GM12864 (cell line): Measurements from ENCODE around the gene MUC16.

Experiments used
- DNase-seq: peaks from one replicate; pipeline ENCODE4 v3.0.0-alpha.2; 2011; ENCODE audit warnings: low read depth
- H3K4me3 ChIP-seq: 2 replicates; pipeline ENCODE4 v1.5.1; 2011; ENCODE audit warnings: mild to moderate bottlenecking, low read depth, low read length, control low read depth
- TF ChIP-seq, protein P1 (sequence below): IDR thresholded peaks from 2 replicates; pipeline ENCODE4 v1.5.1; 2011; ENCODE audit warnings: low read depth, mild to moderate bottlenecking, moderate library complexity, low read length, control low read depth, inconsistent platforms; ENCODE audit errors: missing control alignments

The MUC16 gene

DNA sequence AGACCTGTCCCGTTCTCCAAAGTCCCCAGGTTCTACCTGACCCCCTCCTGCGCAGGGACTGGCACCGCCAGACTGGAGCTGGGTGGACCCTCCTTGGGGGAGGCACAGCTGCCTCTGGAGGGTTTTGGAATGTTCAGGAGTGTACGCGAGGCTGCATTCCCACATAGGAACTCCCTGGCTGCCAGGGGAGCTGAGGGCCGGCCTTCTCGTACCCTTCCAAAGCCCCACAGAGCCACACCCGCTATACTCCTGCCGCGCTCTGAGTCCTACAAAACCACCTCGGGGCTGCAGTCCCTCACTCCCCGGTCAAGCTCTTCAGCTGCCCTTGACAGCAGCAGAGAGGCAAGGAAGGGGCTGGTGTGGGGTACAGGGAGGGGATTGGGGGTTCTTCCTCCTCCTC, 484 bp upstream of the MUC16 start:
- no peak for DNase-seq
- no peak overlapping the region for H3K4me3 ChIP-seq
- TF ChIP-seq, protein P1, sequence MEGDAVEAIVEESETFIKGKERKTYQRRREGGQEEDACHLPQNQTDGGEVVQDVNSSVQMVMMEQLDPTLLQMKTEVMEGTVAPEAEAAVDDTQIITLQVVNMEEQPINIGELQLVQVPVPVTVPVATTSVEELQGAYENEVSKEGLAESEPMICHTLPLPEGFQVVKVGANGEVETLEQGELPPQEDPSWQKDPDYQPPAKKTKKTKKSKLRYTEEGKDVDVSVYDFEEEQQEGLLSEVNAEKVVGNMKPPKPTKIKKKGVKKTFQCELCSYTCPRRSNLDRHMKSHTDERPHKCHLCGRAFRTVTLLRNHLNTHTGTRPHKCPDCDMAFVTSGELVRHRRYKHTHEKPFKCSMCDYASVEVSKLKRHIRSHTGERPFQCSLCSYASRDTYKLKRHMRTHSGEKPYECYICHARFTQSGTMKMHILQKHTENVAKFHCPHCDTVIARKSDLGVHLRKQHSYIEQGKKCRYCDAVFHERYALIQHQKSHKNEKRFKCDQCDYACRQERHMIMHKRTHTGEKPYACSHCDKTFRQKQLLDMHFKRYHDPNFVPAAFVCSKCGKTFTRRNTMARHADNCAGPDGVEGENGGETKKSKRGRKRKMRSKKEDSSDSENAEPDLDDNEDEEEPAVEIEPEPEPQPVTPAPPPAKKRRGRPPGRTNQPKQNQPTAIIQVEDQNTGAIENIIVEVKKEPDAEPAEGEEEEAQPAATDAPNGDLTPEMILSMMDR, result no peak

DNA sequence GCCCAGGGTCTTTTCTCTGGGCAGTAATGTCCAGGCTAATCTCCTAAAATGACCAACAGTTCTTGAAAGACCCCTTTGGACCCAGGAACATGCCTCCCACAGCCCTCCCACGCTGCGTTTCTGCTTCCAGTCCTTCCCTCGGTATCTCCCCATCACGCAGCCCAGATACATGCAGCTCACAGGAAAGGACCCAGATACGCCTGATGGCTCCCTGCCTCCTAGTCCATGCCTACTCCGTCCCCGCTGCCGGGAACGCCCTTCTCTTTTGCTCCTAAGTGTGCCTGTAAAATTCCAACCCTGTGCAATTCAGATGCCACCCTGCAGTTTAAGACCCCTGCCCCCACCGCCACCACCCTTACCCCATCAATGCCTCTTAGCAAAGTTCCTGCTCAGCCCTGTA, 778 bp downstream of the MUC16 start:
- H3K4me3 ChIP-seq, result peak overlapping the region; percentile 4; the same call in 1 of the 2 replicates
- no peak for DNase-seq
- TF ChIP-seq, protein P1, result no peak

DNA sequence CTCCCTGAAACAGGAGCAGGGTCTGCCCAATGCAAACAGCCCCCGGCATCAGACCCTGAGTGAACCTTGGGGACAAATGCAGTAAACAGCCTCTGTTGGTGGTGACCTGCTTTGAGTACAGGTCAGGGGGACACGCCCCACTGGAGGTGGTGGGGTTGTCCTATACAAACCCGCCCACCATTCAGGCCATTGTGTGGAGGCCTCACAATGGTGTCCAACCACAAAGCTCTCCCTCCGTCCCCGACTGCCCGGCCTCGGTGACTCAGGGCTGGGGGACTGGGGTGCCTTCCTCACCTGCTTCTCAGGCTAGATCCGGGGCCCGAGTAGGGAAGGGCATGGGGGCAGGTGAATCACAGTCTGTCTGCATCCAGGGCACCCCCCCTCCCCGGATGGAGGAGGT, 1.5 kb downstream of the MUC16 start:
- H3K4me3 ChIP-seq, result no peak overlapping the region
- TF ChIP-seq, protein P1, result no peak
- no peak for DNase-seq

DNA sequence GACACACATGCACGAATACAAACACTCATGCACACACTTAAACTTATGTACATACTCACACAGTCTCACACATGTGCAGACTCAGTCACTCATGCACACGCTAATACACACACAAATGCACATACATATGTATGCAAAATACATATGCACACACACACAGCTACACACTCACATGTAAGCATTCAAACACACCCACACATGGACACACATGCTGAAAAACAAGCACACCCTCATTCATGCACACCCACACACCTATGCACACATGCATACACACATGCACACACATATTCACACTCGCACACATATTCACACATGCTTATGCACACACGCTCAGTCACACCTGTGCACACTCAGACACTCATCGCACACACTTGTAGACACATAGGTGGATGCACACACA, 9.3 kb downstream of the MUC16 start:
- TF ChIP-seq, protein P1, result no peak
- H3K4me3 ChIP-seq, result no peak overlapping the region
- no peak for DNase-seq

DNA sequence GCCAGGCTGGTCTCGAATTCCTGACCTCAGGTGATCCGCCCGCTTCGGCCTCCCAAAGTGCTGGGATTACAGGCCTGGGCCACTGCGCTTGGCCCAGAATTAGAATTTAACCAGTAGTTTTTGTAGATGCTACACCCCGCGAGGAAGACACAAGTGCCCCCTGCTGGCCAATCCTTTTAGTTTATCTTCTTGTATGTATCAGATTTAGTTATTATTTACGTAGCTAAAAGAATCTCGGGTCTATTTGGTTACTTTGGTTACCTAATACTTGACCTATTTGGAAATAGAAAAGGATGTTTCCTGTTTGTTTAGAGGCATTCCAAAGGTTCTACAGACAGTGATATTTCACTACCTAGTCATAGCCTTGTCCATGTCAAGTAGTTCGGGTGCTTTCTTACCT, 22.0 kb downstream of the MUC16 start:
- no peak for DNase-seq
- no peak overlapping the region for H3K4me3 ChIP-seq
- TF ChIP-seq, protein P1, result no peak

DNA sequence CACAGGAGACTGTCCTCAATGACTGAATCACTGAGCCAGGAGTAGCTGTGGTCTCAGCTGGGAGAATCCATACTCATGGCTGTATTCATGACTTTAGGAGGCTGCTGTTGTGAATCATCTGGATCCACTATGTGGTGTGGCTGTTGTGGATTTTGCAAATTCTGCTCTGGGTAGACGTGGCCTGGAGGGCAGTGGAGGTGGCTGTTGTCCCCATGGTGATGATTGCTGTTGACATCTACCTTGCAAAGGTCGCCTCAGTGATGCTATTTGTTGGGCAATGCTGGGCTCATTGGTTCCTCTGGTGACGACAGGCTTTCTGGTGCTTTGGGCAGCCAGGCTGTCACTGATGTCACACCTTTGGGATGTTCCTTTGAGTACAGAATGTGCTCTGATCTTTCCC, 23.9 kb downstream of the MUC16 start:
- no peak for DNase-seq
- H3K4me3 ChIP-seq, result no peak overlapping the region
- TF ChIP-seq, protein P1, result no peak

DNA sequence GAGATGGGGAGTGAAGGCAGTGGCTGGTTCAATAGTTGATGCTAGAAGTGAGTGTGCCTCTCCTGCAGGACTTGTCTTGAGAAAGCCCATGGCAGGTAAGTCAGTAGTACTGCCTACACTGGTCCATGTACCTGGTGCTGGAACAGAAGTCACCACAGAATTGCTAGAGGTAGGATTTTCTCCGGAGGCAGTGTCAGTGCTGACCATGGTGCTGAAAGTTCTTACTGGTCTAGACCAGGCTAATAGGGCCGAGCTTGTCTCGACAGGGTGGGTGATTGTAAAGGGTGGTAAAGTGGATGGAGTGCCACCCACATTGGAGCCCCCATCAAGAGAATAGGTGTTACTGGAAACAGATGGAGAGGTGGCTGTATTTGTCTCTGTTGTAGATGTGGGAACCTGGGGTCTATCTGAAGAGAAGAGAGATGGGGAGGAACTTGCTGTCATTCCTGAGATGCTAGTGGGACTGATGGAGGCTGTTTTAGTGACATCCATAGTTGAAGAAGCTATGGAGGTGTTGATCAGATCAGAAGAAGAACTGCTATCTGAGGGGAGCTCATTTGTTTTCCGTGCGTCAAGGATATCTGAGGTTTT, 36.6 kb downstream of the MUC16 start:
- H3K4me3 ChIP-seq, result no peak overlapping the region
- TF ChIP-seq, protein P1, result no peak
- no peak for DNase-seq
